Stimulated activated CD8-positive, alpha-beta memory T cell treated with anti-CD3 and anti-CD28 coated beads, Interleukin-2, amount 100 ng/mL, for 1 hour (primary cell): ENCODE results near the gene SGK1.
"Not testable (repeated sequence)": the region's sequence is repeated elsewhere in the genome, so short reads cannot be mapped to it uniquely, and the experiment has no call there.

ENCODE experiments used
- DNase-seq, 2 donors: peaks; one replicate each; pipeline ENCODE4 v3.0.0-alpha.2; 2020; ENCODE audit warnings: low read depth in 2 of 2

Gene SGK1

DNA sequence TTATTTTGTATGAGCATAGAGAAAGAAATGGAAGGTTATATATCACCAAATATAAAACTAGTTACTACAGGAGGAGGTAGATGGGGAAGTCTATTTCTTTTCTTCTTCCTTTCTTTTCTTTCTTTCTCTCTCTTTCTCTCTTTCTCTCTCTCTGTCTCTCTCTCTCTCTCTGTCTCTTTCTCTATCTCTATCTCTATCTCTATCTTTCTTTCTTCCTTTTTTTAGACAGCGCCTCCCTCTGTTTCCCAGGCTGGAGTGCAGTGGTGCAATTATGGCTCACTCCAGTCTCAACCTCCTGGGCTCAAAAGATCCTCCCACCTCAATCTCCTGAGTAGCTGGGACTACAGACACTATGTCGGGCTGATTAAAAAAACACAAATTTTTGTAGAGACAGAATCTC is 10.2 kb upstream of the SGK1 start:
- no peak for DNase-seq

DNA sequence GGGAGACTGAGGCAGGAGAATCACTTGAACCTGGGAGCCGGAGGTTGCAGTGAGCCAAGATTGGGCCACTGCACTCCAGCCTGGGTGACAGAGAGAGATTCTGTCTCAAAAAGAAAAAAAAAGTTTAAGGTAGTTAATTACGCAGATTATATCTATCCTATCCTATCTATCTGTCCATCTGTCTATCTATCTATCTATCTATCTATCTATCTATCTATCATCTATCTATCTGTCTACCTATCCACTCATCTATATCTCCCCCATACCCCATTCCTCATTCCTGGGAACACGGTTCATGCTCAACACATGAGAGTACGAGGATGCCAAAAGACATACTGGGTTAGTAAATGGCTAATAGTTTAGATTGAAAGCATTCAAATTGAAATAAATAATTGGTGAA is 8.3 kb upstream of the SGK1 start:
- not testable (repeated sequence) for DNase-seq

DNA sequence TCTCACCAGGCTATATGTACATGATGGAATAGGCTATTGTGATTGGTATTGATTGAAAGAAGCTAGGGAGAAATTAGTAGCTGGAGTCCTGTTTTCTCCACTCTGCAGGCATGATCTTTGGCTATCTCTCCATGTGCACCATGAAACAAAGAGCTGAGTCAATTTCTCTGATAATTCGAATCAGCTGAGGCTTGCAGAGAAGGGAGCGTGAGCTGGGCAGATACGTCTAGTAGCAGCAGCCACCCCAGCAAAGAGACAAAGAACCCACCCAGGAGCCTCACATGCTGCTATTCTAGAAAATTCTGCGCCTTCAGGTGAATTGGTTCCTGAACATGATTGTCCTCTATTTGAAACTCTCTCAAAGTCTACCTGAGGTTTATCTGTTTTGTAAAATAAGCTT is 6.9 kb upstream of the SGK1 start:
- DNase-seq = no peak

DNA sequence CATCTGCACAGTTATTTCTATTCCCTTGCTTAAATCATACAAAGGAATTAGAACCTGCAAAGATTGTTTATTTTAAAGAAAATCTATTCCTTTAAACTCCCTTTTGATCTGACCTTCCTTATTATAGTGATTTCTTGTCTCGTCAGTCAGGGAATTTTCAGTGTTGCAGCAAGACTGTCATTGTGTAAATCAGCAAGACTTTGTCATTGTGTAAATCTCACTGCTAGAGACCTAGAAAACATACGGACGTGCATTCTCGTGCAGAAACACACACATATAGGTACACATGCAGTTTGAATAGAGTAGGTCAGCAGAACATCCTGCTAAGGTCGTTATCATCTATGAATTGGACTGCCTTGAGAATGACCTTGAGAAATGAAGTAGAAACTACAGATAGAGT is 6.2 kb upstream of the SGK1 start:
- DNase-seq = no peak

DNA sequence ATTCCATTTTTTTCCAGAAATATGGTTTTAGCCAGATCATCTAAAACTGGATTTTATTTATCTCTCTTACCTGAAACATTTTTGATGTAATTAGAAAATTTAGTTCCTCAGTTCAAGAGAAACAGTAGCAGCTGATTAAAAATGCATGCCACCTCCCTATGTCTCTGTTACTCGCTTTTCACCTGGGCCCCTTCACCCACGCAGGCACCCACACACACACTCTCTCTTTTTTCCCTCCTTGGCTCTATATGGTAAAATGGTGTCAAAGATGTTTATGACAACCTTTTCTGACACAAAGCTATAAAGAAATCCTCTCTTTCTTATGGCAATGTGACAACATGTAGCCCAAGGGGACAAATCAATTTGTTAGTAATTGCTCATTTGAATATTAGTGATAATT is 5.8 kb upstream of the SGK1 start:
- DNase-seq = no peak

DNA sequence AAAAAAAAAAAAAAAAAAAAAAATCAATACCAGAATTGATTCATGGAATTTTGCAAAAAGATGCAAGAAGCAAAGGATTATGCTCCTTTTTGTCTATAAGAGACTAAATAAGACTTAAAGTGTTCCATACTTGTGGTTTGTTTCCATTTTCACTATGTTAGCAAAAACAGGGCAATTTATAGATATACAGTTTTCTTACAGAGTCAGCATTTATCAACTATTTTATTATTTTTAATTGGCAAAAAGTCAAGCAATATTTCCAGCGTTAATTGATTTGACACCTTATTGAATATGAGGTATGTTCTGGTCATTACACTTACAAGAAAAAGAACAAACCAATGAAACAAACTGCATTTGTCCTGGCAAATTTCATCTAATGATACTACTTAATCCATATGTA is 5.4 kb upstream of the SGK1 start:
- no peak for DNase-seq

DNA sequence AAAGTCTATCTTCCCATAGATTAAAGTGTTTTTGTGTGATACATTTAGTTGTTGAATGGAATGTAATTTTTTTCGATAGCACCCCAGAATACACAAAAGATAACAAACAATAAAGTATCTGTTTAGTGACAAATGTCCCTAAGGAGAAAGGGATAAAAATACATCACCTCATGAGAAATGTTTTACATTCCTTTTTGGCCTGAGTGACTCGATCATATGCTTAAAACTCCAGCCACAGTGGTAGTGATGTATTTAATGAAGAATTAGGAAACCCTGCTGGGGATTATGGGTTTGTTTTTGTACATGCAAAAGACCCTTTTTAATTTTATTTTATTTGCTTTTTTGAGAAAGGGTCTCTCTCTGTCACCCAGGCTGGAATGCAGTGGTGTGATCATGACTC is 4.3 kb upstream of the SGK1 start:
- DNase-seq = no peak

DNA sequence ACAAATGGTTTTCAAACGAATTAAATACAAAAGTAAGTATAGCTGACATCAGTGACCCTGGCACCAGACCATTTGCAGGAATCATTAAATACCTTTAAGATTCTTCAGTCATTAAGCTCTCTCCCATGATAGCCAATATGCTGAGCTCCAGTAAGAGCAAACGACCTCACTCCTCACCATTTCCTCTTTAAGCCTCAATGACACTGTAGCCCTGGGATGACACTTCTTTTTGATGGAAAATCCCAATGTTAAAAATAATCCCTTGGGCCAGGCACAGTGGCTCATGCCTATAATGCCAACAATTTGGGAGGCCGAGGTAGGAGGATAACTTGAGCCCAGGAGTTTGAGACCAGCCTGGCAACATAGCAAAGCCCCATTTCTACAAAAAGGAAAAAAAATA is 3.3 kb upstream of the SGK1 start:
- no peak for DNase-seq

DNA sequence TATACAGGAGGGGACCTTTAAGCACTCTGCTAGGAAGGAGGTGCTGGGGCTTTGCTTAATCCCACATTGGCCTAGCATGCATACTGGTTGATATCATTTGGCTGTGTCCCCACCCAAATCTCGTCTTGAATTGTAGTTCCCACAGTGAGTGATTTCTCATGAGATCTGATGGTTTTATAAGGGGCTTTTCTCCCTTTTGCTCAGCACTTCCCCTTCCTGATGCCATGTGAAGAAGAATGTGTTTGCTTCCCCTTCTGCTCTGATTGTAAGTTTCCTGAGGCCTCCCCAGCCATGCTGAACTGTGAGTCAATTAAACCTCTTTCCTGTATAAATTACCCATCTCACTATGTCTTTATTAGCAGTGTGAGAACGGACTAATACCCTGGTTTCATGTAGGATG is 1.8 kb upstream of the SGK1 start:
- DNase-seq = not testable (repeated sequence)

DNA sequence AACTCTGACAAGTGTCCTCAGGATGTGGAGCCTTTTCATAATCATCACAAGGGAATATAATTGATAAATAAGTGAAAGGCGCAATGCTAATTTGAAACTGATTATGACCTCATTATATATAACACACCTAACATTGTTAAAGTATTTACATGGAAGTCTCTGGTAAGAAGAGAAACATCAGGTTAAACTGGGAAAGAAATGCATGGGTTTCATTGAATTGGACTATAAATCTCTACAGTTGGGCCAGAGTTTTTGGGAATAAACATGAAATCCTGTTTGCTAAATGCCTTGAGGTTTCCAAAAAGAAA is 1.0 kb upstream of the SGK1 start:
- DNase-seq = no peak

DNA sequence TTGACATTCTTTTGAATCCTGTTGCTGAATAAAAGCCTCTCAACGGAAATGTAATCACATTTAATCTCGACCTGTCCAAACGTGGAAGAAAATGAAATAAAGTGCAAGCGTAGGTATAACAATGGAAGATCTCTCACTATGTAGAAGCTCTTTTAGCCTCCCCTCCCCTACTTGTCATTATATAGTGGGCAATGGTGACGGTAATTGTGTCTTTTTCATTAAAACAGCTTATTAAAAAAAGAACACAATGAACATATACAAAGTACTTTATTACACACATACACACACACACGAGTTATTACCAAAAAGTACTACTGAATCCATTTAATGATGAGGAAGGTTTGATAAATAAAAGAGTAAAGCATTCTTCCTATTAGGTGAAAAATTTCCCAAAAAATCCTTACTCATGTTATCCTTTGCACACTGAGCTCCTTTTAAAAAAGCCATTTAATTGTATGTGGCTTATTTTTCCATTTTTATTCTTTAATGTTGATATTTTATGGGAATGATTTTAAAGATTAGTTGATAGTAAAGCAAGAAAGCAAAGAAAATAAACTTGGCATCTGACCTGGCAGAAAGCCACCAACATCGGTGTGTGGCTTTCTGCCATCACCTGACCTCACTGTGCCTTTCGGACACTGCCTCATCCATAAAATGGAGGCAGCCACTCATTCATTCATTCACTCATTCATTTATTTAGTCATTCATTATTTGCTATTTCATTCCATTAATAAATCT is 493 bp upstream of the SGK1 start:
- DNase-seq = no peak

DNA sequence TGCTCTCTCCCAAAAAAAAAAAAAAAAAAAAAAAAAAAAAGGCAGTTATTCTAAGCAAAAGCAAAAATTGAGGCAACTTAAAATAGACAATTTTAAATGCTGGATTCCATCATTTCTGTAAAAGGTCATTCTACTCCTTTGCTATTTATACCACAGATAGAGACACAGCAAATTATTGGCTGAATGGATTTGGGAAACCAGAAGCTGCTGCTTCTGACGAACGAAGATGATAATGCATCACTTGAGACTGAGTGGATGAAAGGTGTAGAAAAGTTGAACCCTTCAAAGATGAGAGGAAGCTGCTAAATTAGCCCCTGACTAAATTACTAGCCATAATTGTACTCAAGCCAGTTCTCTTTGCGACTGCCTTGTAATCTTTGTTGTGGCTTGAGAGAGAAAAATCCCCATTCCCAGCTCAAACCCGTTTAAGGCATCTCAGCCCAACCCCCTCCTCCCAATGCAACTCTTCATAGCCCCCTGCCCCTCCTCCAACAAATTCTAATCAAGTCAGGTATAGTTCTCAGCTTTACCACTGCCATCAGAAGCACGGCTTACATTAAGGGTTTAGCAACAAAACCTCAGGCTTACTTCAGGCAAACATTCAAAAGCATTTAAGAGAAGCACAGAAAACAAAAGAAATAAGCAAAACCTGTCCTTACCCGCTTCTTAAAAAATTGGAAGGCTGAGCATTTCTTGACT is 1.0 kb downstream of the SGK1 start:
- DNase-seq = no peak

DNA sequence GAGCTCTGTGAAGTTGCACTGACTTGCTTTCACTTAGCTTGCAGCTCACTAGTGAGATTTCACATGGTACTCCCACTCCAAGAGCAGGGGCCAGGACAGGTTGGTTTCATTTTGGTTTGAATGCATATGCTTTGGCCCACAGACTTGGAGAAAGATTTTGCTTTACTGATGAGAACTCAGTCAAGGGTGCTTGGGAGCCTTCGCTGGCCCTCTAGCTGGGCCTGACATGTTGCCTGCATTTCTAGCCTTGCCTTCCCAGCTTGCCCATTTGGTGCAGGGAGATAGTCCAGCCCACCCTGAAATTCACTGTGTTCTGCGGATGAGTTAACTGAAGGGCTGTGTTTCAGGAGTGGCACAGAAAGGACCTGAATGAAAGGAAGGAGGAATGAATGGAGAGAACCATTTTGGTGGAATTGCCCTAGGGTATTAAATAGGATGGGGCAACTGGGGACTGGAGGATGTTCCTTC is 1.9 kb downstream of the SGK1 start:
- no peak for DNase-seq

DNA sequence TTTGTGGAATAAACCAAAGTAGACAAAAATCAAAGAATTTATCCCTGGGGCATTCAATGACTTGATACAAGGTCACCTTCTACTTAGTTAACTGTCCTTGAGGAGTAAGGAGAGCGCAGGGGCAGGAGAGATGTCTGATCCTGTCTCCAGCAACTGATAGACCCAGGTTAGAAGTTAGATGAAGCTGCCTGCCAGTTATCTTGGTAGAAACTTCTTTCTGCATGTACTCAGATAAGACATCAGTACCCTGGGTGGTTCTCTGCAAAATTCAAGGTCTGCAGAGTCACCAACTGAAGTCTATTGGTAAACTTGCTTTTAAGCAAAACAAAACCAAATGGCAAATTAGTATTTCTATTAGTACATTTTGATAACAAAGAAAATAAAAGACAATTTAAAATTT is 2.7 kb downstream of the SGK1 start:
- no peak for DNase-seq

DNA sequence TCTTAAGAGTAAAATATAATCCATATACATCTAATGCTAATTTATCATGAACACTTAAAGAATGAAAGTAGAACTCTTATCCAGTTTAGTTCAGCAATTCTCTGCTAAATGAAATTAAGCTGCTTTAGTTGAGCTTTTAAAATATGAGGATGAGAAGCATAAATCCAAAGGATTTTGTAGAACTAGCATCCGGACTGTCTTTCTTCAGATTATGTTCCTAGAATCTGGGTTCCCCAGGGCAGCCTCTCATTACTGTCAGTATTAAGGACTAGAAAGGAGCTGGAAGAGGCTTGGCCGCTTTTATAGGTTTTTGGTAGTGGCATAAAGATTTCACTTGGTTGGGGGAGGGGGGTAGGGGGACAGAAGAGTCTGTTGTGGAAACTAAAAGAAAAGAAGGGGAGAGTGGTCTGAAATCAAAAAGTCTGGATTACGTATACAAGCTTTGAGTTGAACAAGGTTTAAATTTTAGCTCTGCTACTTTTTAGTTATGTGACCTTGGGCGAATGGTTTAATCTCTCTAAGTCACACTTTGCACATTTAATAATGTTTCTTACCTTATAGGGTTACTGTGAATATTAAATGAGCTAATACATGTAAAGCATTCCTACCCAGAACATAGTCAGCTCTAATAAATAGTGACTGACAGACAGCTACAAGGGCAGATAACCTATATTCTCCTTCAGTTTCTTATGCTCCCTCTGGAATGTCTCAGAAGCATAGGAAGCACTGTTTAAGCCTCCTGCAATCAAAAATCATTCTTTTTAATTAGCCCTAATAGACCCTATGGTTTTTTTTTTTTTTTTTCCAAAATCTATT is 3.7 kb downstream of the SGK1 start:
- DNase-seq = no peak

DNA sequence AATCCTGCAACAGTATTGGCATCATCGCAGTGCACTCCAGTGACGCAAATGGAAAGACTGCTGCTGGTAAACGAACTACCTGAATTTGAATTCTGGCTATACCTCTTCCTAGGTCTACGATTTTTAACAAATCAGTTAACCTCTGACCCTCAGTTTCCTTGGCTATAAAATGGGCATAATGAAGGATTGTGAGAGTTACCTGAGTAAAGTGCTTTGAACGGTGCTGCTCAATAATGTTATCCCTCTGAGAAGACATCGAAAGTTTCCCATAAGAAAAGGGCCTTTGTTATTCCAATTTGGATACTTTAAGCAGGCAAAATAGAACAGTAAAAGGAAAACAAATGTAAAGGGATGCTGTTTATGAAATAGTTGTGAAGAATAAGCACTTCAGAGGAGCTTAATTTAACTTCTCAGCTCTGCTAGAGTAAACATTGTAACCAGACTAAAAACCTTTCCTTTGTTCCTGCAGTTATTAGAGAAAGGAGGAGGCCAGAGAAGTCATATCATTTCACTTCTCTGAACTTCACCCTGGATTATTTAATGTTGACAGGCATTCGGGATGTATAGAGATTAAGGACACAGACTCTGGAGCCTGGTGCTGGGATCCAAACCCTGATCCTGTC is 5.8 kb downstream of the SGK1 start:
- no peak for DNase-seq

DNA sequence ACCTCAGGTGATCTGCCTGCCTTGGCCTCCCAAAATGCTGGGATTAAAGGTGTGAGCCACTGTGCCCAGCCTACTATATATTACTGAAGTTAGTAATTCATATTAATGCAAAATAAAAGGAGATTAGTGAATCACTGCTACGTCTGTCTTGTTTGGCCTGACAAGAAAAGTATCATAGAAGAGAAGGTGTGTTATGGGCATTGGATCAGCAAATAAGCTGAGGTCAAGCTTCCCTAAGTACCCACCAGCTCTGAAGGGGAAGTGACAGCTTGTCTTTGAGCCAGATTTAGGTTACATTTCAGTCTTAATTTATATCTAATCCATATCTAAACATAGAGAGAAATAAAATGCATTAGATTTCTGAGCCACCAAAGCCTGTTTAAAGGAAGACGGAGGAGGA is 7.1 kb downstream of the SGK1 start:
- DNase-seq = no peak

DNA sequence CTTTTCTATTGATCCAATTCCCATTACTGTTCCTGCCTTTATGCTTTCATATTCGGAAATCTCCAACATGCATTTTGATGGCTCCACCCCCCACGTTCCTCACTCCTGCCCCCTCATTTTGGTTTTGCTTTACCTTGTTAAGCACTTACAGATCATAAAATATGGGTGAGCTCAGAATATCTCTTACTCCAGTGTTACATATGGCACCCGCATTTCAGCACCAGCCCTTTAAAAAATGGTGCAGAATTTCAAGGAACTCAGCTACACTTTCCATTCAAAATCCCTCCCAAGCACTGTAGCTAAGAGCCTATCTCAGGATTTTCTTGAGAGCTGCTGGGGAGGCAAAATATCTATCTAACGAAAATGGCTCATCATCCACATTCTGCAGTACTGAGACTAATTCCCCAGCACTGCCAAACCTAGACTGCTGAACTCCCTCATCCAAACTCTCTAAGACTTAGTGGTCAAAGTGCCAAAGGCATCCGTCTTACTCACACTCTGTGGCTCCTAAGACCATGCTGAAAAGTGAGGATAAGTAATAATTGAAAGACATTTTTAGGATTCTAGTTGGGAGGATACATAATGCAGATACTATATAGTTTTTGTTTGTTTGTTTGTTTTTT is 7.8 kb downstream of the SGK1 start:
- DNase-seq = no peak

DNA sequence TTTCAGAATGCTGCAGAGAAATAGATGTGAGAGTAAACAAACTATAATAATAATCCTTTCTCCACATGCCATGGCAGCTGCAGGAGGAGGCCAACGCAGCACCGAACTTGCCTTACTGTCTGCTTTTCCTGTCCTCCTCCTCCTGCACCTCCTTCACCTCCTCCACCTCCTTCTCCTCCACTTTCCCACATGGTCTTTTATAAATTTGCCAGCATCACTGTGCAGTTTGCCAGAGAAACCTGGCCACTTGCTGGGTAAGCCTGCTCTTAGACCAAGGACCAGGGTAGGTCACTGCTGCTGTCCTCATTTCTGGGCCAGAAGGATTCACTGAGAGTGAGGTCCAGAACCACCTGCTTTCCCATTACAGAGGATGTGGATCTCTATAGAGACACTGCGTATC is 8.7 kb downstream of the SGK1 start:
- no peak for DNase-seq

DNA sequence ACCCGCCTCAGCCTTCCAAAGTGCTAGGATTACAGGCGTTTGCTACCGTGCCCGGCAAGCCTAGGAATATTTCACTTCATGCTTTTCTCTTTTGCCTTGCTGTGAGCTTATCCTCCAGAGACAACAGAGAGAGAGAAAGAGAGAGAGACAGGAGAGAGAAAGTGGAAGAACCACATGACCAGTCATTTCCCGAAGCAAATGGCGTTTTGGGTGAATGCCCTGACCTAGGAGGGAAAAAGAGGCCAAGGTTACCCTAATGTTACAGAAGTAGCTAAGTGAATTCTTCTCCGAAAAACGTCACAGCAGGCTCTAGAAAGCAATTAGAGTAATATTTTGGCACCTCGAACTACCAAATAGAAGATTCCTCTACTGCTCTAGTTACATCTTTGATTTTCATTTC is 9.1 kb downstream of the SGK1 start:
- DNase-seq = no peak

DNA sequence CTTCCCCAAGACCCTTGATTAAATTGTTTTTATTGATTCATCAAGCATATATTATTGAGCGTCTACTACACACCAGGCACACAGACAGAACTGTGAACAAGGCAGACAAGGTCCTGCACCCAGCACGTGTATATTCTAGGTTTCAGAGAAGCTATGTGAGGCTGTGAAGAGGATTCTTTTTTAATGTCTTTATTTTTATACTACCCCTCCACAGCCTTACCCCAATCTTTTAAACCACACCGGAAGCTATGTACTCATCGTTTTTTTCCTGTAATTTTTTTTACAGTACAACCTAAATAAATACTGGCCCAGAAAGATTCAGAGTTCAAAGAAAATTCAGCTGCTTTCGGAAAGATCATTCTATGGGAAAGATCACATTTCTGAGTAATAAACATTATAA is 10.0 kb downstream of the SGK1 start:
- DNase-seq = no peak

DNA sequence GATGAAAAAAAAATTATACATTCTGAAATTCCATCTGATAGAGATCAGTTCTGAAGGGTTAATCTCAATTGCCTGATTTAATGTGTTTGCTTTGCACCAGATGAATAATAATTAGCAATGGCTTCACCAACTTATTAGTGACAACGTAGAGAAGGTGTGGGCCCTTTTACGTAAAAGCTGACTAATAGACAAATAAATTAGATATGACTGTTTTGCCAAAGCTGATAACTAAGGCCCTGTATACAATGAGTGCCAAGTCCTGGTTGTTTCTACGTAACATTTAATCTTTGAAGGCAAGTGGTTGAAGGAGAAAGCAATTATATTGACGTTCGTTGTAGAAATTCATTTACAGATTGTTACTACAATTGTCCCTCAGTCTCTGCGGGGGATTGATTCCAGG is 10.8 kb downstream of the SGK1 start:
- DNase-seq = no peak
